ENCODE measurements around the gene COP1. TPM values are rescaled to one million over a fixed set of nuclear protein-coding genes. Genes with fewer than 3 reads are reported as not detected.

The COP1 gene
- total and polyA plus RNA-seq, 2 donors (not counting 3 experiments of a cell fraction or from before 2014, with no cell fraction given) = 16.5 to 40.9 TPM

GRCh38 chr1:176134666-176135065 is 72.4 kb downstream of the COP1 start:
- Histone ChIP-seq H3K4me2 (ENCODE audit: insufficient read depth, low read length) (no peak overlapping the region), H3K9ac (replicated peaks; ENCODE audit: extremely low read depth, insufficient read depth, low read length) (no peak overlapping the region), H3K4me3 (replicated peaks in 1 of 3; ENCODE audit: insufficient read depth in 1 of 3, low read depth in 1 of 3, low read length in 3 of 3) (no peak overlapping the region), H3K27ac (ENCODE audit: insufficient read depth, low read depth, low read length) (no peak overlapping the region), H3K9me1 (replicated peaks; ENCODE audit: control insufficient read depth, extremely low read depth, insufficient read depth, low read length) (no peaks in the 10 kb centered on the region), H3K4me1 (ENCODE audit: control insufficient read depth, extremely low read depth, insufficient read depth, low read length) (no peaks in the 10 kb centered on the region), H4K20me1 (replicated peaks; ENCODE audit: control insufficient read depth, extremely low read depth, insufficient read depth, low read length) (no peaks in the 10 kb centered on the region), H3K27me3 (ENCODE audit: control insufficient read depth in 2 of 2, insufficient read depth in 2 of 2, low read length in 2 of 2) (no peaks in the 10 kb centered on the region), H3K36me3 (ENCODE audit: control insufficient read depth in 2 of 2, extremely low read depth in 1 of 2, insufficient read depth in 2 of 2, low read length in 2 of 2) (no peaks in the 10 kb centered on the region), H2AFZ (ENCODE audit: low read depth, low read length) (no peak overlapping the region), H3K9me3 (replicated peaks; ENCODE audit: control insufficient read depth, insufficient read depth, low read length) (no peaks in the 10 kb centered on the region), H3K79me2 (ENCODE audit: control insufficient read depth, insufficient read depth, low read length) (peaks cover 55% of the 10 kb centered on the region)
- no TSS peak for BruUV-seq (replicated peaks)
- intact Hi-C loops (cut with micrococcal nuclease) = no loop called here
- FAIRE-seq (no peak), DNase-seq (ENCODE audit: low read depth, low spot score) (no peak)
- CTCF ChIA-PET = no interaction called here
- POLR2A ChIA-PET = no interaction called here
- dilution Hi-C loops (cut with MboI; ENCODE audit: extremely low pct_ligation_motif_present, low sequenced_read_pairs) = no loop called here
- no peak for TF ChIP-seq POLR2AphosphoS5 (IDR thresholded peaks at IDR 0.05; ENCODE audit: insufficient read depth, low read depth, low read length)
- TF ChIP-seq POLR2A (IDR thresholded peaks at IDR 0.05; ENCODE audit: low read depth, low read length) = no peak
- TF ChIP-seq MAX (IDR thresholded peaks at IDR 0.05; ENCODE audit: insufficient read depth, insufficient read length) = no peak
- TF ChIP-seq GATA2 (IDR thresholded peaks at IDR 0.05; ENCODE audit: insufficient read depth, insufficient read length, low read depth, low read length) = no peak
- TF ChIP-seq, protein P1, sequence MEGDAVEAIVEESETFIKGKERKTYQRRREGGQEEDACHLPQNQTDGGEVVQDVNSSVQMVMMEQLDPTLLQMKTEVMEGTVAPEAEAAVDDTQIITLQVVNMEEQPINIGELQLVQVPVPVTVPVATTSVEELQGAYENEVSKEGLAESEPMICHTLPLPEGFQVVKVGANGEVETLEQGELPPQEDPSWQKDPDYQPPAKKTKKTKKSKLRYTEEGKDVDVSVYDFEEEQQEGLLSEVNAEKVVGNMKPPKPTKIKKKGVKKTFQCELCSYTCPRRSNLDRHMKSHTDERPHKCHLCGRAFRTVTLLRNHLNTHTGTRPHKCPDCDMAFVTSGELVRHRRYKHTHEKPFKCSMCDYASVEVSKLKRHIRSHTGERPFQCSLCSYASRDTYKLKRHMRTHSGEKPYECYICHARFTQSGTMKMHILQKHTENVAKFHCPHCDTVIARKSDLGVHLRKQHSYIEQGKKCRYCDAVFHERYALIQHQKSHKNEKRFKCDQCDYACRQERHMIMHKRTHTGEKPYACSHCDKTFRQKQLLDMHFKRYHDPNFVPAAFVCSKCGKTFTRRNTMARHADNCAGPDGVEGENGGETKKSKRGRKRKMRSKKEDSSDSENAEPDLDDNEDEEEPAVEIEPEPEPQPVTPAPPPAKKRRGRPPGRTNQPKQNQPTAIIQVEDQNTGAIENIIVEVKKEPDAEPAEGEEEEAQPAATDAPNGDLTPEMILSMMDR (IDR thresholded peaks at IDR 0.05; ENCODE audit: extremely low read depth in 1 of 2, insufficient read depth in 1 of 2, low read depth in 1 of 2, low read length in 2 of 2) = no peak
- TF ChIP-seq JUN (IDR thresholded peaks at IDR 0.05; ENCODE audit: borderline replicate concordance, insufficient read depth, insufficient read length, low read depth) = no peak

DNA sequence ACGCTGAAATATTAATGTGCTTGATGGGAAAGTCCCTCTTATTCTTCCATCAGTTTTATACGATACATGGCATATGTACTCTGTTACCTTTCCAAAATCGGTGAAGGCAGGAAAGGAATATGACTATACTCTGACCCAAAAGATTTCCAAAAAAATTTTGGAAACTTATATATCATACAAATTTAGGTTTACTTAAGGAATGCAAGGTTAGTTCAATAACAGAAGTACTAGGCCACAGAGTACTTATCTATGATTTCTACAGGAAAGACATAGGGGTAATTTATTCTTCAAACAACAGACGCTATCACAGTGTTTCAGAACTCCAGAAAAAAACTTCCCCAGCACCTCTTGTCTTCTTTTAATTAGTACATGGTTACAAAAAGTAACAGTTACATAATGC is 84.8 kb downstream of the COP1 start:
- CTCF ChIA-PET = no interaction called here
- peaks cover 8% of the 10 kb centered on the region for H3K79me2 ChIP-seq (ENCODE audit: control insufficient read depth, insufficient read depth, low read length)

More for the DNA sequence above, 84.8 kb downstream of the COP1 start:
- no peaks in the 10 kb centered on the region for H3K36me3 ChIP-seq (ENCODE audit: control insufficient read depth in 2 of 2, extremely low read depth in 1 of 2, insufficient read depth in 2 of 2, low read length in 2 of 2)
- POLR2A ChIA-PET = no interaction called here
- H4K20me1 ChIP-seq (replicated peaks; ENCODE audit: control insufficient read depth, extremely low read depth, insufficient read depth, low read length) = no peaks in the 10 kb centered on the region
- H3K27me3 ChIP-seq (ENCODE audit: control insufficient read depth in 2 of 2, insufficient read depth in 2 of 2, low read length in 2 of 2) = no peaks in the 10 kb centered on the region
- intact Hi-C loops (cut with micrococcal nuclease) (no loop called here), dilution Hi-C loops (cut with MboI; ENCODE audit: extremely low pct_ligation_motif_present, low sequenced_read_pairs) (no loop called here)
- no peak overlapping the region for H2AFZ ChIP-seq (ENCODE audit: low read depth, low read length)
- H3K27ac ChIP-seq (ENCODE audit: insufficient read depth, low read depth, low read length) = no peak overlapping the region
- DNase-seq (ENCODE audit: low read depth, low spot score) (no peak), FAIRE-seq (no peak)
- TF ChIP-seq POLR2A (IDR thresholded peaks at IDR 0.05; ENCODE audit: low read depth, low read length) (no peak), GATA2 (IDR thresholded peaks at IDR 0.05; ENCODE audit: insufficient read depth, insufficient read length, low read depth, low read length) (no peak)
- no TSS peak for BruUV-seq (replicated peaks)
- H3K9ac ChIP-seq (replicated peaks; ENCODE audit: extremely low read depth, insufficient read depth, low read length) = no peak overlapping the region
- no peaks in the 10 kb centered on the region for H3K9me3 ChIP-seq (replicated peaks; ENCODE audit: control insufficient read depth, insufficient read depth, low read length)
- no peak overlapping the region for H3K4me3 ChIP-seq (replicated peaks in 1 of 3; ENCODE audit: insufficient read depth in 1 of 3, low read depth in 1 of 3, low read length in 3 of 3)
- H3K4me1 ChIP-seq (ENCODE audit: control insufficient read depth, extremely low read depth, insufficient read depth, low read length) = no peaks in the 10 kb centered on the region
- H3K9me1 ChIP-seq (replicated peaks; ENCODE audit: control insufficient read depth, extremely low read depth, insufficient read depth, low read length) = no peaks in the 10 kb centered on the region
- H3K4me2 ChIP-seq (ENCODE audit: insufficient read depth, low read length) = no peak overlapping the region

Measured in endothelial cell of umbilical vein (primary cell).